Cerebellar cortex (tissue), 1 donor: ENCODE results near the gene AMOT.

Experiments used
- DNase-seq: peaks from one replicate; pipeline ENCODE4 v3.0.0-alpha.2; 2015; ENCODE audit warnings: low spot score

Gene AMOT

GRCh38 chrX:112841114-112841819 lies 636 bp upstream of the AMOT start:
- peak; percentile 84 for DNase-seq

GRCh38 chrX:112839856-112840255 lies 775 bp downstream of the AMOT start:
- no peak for DNase-seq

- DNase-seq, result no peak
These were observed 3.1 kb downstream of the AMOT start for GRCh38 chrX:112837531-112837930.

GRCh38 chrX:112835019-112835418 lies 5.6 kb downstream of the AMOT start:
- DNase-seq, result no peak

GRCh38 chrX:112834031-112834845 lies 6.4 kb downstream of the AMOT start:
- no peak for DNase-seq

- DNase-seq, result no peak
These were observed 8.0 kb downstream of the AMOT start for GRCh38 chrX:112832481-112833095.

- DNase-seq, result no peak
These were observed 10.1 kb downstream of the AMOT start for GRCh38 chrX:112830540-112830939.

- no peak for DNase-seq
These were observed 13.2 kb downstream of the AMOT start for GRCh38 chrX:112827292-112827903.

GRCh38 chrX:112826023-112826422 lies 14.6 kb downstream of the AMOT start:
- no peak for DNase-seq

GRCh38 chrX:112822892-112823291 lies 17.7 kb downstream of the AMOT start:
- no peak for DNase-seq

- DNase-seq, result no peak
These were observed 20.0 kb downstream of the AMOT start for GRCh38 chrX:112820364-112821268.

- no peak for DNase-seq
These were observed 20.8 kb downstream of the AMOT start for GRCh38 chrX:112819813-112820212.

- no peak for DNase-seq
These were observed 21.5 kb downstream of the AMOT start for GRCh38 chrX:112819008-112819640.

GRCh38 chrX:112818114-112819007 lies 22.3 kb downstream of the AMOT start:
- DNase-seq, result no peak

- no peak for DNase-seq
These were observed 23.7 kb downstream of the AMOT start for GRCh38 chrX:112816908-112817307.

- no peak for DNase-seq
These were observed 26.1 kb downstream of the AMOT start for GRCh38 chrX:112814496-112814895.

- DNase-seq, result peak; percentile 2
These were observed 27.9 kb downstream of the AMOT start for GRCh38 chrX:112812741-112813140.

GRCh38 chrX:112808651-112809195 lies 31.9 kb downstream of the AMOT start:
- DNase-seq, result no peak

- no peak for DNase-seq
These were observed 32.6 kb downstream of the AMOT start for GRCh38 chrX:112808007-112808406.

- no peak for DNase-seq
These were observed 37.6 kb downstream of the AMOT start for GRCh38 chrX:112803060-112803459.
